NT2/D1 (cell line): Measurements from ENCODE around the gene CCDC154.

Experiments
- SUZ12 ChIP-seq: IDR thresholded peaks from 2 replicates; pipeline ENCODE4 v1.6.1; 2011; ENCODE audit not compliant: insufficient read length, insufficient read depth; ENCODE audit errors: extremely low read depth
- YY1 ChIP-seq: IDR thresholded peaks from 2 replicates; pipeline ENCODE4 v1.6.1; 2011; ENCODE audit not compliant: insufficient read length, insufficient read depth

DNA sequence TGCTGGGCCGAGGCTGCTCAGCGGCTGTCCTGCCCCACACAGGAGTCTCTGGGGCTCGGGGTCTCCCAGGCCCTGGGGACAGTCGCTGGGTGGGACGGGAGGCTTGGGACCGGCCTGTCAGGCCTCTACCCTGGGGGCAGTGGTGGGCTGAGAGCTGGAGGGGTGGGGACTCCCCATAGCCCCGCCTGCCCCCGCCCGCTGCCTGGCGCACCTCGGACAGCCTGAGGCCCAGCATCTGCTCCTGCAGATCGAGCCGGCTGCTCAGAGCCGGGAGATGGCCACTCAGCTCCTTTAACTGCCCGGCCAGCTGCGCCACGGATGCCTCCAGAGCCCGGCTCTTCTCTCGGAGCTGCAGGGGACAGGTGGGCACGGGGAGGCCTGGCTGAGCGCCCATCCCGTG is 6.8 kb downstream of the CCDC154 start:
- TF ChIP-seq YY1 (no peak), SUZ12 (no peak)
